GM21737 (cell line): ENCODE measurements around the gene GOLT1B.

Source experiments
- ATAC-seq: cut with Tn5 transposase; IDR thresholded peaks from one replicate; pipeline ENCODE4 v1.9.1; 2021; ENCODE audit warnings: mild to moderate bottlenecking, moderate library complexity; ENCODE audit not compliant: unreplicated experiment

GOLT1B gene

GRCh38 chr12:21561158-21561557 is 59.6 kb downstream of the GOLT1B start:
- ATAC-seq = no peak

GRCh38 chr12:21562859-21563258 is 61.3 kb downstream of the GOLT1B start:
- no peak for ATAC-seq

- no peak for ATAC-seq
These were observed 64.8 kb downstream of the GOLT1B start for GRCh38 chr12:21566223-21566906.

- no peak for ATAC-seq
These were observed 65.4 kb downstream of the GOLT1B start for GRCh38 chr12:21566907-21567394.
